ENCODE results near the gene KCNJ4.

DNA sequence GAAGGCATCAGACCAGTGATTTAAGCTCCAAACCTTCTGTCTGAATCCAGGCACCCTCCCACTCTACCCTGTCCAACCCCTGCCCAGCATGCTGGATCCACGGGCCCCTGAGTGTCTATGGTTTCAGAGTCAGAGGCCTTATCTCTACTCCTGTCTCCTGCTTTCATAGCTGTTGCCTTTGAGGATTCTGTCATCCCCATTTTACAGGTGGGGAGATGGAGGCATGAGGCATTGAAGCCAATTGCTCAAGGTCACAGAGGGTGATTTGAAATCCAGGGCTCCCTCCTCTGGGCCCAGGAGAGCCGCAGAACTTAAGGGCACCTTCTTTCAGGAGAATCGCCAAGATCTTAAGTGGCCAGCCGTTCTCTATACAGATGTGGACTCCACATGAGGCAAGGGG is 3.1 kb downstream of the KCNJ4 start:
- TF ChIP-seq, protein P1, sequence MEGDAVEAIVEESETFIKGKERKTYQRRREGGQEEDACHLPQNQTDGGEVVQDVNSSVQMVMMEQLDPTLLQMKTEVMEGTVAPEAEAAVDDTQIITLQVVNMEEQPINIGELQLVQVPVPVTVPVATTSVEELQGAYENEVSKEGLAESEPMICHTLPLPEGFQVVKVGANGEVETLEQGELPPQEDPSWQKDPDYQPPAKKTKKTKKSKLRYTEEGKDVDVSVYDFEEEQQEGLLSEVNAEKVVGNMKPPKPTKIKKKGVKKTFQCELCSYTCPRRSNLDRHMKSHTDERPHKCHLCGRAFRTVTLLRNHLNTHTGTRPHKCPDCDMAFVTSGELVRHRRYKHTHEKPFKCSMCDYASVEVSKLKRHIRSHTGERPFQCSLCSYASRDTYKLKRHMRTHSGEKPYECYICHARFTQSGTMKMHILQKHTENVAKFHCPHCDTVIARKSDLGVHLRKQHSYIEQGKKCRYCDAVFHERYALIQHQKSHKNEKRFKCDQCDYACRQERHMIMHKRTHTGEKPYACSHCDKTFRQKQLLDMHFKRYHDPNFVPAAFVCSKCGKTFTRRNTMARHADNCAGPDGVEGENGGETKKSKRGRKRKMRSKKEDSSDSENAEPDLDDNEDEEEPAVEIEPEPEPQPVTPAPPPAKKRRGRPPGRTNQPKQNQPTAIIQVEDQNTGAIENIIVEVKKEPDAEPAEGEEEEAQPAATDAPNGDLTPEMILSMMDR (IDR thresholded peaks at IDR 0.05): no peak
- TF ChIP-seq POLR2AphosphoS5 (IDR thresholded peaks at IDR 0.05; ENCODE audit: low read depth, low read length) (no peak), SIN3A (IDR thresholded peaks at IDR 0.05; ENCODE audit: borderline replicate concordance, insufficient read depth, low read depth, low read length) (no peak), TCF7L2 (IDR thresholded peaks at IDR 0.05; ENCODE audit: low read depth, low read length) (no peak)
- TF ChIP-seq, protein P2, sequence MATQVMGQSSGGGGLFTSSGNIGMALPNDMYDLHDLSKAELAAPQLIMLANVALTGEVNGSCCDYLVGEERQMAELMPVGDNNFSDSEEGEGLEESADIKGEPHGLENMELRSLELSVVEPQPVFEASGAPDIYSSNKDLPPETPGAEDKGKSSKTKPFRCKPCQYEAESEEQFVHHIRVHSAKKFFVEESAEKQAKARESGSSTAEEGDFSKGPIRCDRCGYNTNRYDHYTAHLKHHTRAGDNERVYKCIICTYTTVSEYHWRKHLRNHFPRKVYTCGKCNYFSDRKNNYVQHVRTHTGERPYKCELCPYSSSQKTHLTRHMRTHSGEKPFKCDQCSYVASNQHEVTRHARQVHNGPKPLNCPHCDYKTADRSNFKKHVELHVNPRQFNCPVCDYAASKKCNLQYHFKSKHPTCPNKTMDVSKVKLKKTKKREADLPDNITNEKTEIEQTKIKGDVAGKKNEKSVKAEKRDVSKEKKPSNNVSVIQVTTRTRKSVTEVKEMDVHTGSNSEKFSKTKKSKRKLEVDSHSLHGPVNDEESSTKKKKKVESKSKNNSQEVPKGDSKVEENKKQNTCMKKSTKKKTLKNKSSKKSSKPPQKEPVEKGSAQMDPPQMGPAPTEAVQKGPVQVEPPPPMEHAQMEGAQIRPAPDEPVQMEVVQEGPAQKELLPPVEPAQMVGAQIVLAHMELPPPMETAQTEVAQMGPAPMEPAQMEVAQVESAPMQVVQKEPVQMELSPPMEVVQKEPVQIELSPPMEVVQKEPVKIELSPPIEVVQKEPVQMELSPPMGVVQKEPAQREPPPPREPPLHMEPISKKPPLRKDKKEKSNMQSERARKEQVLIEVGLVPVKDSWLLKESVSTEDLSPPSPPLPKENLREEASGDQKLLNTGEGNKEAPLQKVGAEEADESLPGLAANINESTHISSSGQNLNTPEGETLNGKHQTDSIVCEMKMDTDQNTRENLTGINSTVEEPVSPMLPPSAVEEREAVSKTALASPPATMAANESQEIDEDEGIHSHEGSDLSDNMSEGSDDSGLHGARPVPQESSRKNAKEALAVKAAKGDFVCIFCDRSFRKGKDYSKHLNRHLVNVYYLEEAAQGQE (IDR thresholded peaks at IDR 0.05; ENCODE audit: insufficient read depth in 1 of 2, low read depth in 2 of 2, low read length in 1 of 2): no peak

All from Panc1 (cell line).